Measurements from ENCODE around the gene NEU1.
"Not testable (repeated sequence)": the region's sequence is repeated elsewhere in the genome, so short reads cannot be mapped to it uniquely, and the experiment has no call there.

NEU1 gene

DNA sequence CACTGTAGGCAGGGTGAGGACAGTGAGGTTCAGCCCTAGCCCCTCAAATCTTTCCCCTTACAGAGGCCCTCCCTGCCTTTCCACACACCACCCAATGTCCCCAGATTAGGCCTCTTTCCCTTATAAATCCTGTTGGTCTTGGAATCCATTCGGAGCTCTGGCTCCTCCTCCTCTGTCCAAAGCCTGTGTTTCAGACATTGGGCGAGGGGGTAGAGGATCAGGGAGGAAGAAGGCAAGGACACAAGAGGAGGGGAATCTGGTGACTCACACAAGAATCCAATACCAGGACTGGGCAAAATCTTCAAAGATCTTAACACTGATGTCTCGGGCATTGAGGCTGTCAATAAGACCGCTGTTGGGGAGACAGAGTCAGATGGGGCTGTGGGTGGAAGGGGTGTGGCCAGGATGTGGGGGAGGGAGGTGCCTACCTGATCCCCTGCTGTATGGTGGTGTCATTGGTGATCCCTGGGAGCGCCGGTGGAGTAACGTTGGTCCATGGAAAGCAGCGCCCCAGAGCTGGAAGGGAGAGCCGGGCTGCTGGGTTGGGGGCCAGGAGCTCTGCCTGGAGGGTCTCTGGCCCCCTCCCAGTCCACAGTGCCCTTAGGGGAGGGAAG, 8.5 kb upstream of the NEU1 start:
- DNase-seq = no peak

DNA sequence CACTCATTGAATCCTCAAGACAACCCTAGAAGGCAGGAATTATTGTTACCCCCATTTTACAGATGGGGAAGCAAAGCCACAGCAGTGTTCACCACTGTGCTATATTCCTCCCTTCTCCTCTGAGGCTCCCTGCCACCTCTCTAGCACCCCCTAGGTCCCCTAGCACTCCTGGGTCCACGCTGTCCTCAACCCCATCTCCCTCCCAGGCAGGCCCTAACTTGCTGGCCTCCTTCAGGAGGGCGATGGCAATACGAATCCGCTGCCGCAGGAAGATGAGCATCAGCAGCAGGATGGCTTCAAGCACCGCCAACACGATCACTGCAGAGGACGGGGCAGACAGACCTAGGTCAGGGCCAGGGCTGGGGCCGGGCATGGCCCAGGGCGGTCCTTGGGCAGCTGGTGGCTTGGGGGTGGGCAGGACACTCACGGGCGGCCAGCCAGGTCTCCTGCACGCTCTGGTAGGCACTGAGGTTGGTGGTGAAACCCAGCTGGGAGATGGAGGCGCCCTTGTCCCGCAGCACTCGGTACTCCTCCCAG, 7.8 kb upstream of the NEU1 start:
- no peak for DNase-seq

DNA sequence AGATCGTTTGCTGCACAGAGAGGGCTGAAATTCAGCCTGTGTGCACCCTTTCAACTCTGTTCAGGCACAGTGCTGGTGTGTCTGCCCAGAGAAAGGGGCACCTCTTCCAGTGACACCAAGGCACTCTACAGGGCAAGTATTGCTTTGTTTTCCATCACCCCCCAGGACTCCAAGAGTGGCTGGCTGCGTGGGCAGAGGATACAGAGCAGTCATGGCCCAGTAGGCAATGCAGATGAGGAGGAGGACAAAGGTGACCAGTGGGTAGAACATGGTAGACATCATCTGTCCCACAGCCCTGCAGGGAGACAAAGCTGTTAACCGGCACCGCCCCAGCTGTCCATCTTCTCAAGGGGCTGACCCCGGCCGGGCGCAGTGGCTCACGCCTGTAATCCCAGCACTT, 6.7 kb upstream of the NEU1 start:
- no peak for DNase-seq

DNA sequence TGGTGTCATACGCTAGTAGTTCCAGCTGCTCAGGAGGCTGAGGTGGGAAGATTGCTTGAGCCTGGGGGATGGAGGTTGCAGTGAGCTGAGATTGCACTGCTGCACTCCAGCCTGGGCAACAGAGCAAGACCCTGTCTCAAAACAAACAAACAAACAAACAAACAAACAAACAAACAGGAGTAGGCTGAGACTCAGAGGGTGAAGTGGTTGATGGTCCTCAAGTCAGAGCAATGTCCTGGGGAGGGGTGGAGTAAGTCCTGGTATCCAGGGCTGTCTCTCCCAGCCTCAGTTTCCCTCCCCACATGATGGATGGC, 6.0 kb upstream of the NEU1 start:
- not testable (repeated sequence) for DNase-seq

DNA sequence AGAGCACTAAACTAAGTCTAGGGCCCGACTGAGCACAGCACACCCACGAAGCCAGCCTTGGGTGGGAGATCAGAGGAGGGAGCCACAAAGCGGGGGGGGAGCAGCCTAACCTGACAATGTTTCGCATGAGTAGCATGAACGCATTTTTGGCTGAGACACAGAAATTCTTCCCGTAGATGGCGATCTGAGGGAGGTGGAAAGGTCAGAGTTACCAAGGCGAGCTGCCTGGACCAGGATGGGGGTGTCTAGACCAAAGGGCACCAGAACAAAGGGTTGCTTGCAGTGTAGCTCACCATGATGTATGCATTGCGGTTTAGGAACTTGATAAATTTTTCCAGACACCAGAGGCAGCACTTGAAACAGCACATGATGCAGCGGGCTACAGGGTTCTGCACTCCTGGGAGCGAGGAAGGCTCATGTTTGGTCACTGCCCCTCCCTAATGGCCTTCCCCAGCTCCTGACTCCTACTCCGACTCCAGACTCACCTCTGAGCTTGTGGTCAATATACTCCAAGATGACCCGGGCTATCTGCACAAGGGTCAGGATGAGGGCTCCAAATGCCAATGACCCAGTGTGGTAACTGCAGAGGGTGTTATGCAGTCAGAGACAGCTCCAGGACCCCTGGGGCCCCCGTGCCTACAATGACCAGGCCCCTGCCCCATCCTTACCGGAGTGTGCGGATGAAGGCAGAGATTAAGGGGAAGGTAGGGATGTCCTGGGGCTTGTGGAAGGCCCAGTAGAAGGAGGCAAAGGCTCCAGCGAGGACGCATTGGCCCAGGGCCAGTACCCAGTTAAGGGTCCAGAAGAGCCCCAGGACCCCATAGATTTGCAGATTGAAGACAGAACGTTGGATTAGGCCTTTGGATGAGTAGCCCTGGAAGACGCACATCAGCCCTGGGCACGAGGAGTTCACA, 2.8 kb upstream of the NEU1 start:
- DNase-seq = no peak

DNA sequence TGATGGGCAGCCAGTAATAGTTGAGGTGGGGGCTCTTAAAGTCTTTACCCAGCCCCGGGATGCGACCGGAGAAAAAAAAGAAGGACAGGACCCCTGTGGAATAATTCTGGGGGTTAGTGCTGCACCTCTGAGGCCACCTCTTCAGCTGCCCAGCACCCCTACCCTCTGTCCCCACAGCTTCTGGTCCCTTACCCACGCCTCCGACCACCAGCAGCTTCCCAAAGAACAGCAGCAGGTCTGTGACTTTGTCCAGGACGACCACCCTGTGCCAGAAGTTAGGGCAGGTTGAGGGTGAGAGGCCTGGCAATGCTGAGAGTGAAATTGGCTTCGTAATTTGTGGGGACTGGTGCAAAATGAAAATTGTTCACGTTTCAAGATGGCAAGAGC, 2.2 kb upstream of the NEU1 start:
- no peak for DNase-seq

DNA sequence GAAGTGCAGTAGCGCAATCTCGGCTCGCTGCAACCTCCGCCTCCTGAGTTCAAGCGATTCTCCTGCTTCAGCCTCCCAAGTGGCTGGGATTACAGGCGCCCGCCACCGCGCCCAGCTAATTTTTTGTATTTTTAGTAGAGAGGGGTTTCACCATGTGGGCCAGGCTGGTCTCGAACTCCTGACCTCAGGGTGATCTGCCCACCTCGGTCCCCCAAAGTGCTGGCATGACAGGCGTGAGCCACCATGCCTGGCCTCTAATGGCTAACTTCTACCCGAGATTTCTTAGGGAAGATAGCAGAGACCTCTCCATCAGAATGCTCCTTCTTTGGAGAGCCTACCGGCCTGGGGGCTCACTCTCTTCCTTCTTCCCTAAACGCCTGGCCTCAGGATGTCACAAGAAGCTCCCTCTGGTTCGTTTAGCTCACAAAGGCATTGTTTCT, 1.5 kb upstream of the NEU1 start:
- not testable (repeated sequence) for DNase-seq

DNA sequence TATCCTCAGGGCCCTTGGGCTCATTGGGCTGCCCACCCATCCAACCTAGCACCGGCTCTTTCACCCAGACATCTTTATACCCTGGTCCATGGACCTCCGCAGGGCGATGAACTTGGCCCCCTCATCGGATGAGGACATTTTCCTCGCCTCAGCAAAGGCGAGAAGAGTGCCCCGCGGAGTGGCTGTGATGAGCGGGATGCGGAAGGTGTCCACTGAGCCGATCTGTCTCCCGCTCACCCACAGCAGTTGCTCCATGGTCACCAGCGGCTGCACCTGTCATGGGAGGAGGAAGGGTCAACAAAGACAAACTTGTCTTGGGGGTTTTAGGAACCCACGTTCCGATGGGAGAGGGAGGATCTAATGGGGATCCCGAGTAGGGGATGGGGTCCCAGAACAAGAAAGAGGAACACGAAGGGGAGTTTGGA, 690 bp downstream of the NEU1 start:
- DNase-seq = no peak

DNA sequence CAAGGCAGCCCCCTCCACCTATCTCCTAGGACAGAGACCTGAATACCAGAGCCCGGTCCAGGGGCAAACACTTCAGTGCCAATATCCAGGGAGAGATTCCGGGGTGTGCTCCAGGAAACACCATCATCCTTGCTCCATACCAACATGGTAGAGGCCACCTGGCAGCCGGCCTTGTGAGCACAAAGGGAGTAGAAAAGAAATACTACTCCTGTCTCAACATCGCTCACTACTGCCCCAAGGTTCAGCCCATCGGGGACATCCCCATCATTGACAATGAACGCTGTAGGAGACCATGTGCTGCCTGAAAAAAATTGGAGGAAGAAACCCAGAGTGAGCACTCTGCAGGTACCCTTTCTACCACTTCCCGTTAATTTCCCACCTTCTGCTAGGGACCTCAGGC, 1.5 kb downstream of the NEU1 start:
- DNase-seq = no peak

DNA sequence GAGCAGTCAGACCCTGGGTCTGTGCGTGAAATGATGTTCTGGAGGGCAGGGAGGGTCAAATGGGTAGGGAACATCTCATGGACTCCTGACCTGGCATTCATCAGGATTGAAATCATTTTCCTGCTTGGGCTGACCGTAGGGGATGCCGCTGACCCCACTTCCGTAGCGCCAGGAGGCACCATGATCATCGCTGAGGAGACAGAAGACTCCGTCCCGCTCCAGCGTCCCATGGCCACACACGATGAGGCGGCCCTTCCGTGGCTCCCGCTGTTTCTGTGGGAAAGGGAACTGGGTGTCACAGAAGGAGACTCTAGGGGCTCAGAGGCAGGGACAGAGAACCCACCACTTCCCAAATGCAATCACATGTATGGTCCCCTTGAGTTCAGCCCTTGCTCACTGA, 2.3 kb downstream of the NEU1 start:
- no peak for DNase-seq

DNA sequence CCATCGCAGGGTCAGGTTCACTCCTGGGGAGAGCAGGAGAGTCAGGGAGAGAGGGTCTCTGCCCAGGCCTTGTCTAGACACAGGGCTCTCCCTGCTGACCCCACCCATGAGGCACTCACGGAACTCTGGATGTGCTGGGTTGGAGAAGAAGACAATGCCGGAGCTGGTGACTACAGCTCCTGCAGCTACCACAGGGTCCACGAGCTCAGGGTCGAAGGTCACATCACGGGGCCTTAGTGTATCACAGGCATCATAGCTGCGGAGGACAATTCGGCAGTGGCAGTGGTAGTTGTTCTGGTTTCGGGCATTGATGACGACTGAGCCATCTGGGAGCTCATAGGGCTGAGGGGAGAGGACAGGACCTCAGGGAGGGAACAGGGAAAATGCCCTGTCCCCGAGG, 2.7 kb downstream of the NEU1 start:
- no peak for DNase-seq

DNA sequence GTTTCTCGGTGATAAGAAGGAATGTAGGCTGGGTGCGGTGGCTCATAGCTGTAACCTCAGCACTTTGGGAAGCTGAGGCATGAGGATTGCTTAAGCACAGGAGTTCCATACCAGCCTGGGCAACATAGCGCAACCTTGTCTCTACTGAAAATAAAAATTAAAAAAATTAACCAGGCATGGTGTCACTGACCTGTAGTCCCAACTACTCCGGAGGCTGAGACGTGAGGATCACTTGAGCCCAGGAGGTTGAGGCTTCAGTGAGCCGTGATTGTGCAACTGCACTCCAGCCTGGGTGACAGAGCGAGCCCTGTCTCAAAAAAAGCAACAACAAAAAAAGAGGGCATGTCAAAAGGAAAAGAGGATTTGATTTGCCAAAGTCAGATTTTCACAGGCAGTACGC, 3.9 kb downstream of the NEU1 start:
- DNase-seq = no peak

DNA sequence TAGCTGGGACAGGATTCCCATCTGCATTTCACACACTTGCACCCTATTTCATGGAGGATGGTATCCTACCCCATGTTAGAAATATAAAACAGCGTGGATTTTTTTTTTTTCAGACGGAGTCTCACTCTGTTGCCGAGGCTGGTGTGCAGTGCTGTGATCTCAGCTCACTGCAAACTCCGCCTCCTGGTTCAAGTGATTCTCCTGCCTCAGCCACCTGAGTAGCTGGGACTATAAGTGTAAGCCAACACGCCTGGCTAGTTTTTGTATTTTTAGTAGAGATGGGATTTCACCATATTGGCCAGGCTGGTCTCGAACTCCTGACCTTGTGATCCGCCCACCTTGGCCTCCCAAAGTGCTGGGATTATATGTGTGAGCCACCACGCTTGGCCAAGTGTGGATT, 4.8 kb downstream of the NEU1 start:
- not testable (repeated sequence) for DNase-seq

DNA sequence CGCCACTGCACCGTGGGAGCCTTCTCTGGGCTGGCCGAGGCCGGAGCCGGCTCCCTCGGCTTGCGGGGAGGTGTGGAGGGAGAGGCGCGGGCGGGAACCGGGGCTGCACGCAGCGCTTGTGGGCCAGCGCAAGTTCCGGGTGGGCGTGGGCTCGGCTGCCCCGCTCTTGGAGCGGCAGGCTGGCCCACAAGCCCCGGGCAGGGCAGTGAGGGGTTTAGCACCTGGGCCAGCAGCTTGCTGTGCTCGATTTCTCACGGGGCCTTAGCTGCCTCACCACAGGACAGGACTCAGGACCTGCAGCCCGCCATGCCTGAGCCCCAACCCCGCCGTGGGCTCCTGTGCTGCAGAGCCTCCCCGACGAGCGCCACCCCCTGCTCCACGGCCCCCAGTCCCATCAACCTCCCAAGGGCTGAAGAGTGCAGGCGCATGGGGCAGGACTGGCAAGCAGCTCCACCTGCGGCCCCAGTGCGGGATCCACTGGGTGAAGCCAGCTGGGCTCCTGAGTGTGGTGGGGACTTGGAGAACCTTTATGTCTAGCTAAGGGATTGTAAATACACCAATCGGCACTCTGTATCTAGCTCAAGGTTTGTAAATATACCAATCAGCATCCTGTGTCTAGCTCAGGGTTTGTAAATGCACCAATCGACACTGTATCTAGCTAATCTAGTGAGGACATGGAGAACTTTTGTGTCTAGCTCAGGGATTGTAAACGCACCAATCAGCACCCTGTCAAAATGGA, 10.5 kb downstream of the NEU1 start:
- DNase-seq = not testable (repeated sequence)

DNA sequence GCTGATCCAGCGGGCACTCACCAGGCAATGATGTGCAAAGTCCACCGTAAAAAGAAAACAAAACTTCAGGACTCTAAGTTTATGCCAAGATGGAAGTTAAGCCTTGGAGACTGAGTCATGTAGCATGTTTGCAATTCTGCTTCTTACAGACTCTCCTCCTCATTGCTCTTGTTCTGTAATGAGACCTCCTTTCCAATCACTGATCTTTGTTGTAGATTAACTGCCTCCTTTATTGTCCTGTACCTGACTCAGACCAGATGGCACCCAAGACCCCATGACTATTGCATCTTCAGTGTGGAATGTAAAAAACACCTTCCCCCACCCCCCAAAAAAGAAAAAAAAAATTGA, 11.2 kb downstream of the NEU1 start:
- no peak for DNase-seq

DNA sequence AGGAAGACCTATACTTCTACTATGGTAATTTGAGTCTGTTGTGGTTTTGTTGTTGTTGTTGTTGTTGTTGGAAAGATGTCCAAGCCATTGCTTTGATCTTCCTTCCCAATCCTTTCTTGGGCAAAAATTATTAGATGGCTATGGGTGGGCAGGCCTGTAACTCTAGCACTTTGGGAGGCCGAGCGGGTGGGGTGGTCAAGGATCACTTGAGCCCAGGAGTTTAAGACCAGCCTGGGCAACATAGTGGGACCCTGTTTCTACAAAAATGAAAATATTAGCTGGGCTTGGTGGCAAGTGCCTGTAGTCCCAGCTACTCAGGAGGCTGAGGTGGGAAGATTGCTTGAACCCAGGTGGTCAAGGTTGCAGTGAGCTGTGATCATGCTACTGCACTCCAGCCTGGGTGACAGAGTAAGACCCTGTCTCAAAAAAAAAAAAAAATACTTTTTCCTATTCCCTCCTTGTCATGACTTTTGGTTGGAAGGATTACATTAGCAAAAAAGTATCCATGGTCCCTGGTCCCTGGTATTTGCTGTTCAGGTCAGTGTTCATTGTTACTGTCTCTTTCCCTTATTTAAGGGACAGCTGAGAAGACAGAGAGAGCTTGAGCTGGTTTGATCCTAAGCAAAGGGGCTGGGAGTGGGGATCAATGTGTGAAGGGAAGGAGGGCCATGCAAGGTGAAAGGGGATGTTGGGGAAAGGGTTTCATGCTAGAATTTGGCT, 11.7 kb downstream of the NEU1 start:
- no peak for DNase-seq

DNA sequence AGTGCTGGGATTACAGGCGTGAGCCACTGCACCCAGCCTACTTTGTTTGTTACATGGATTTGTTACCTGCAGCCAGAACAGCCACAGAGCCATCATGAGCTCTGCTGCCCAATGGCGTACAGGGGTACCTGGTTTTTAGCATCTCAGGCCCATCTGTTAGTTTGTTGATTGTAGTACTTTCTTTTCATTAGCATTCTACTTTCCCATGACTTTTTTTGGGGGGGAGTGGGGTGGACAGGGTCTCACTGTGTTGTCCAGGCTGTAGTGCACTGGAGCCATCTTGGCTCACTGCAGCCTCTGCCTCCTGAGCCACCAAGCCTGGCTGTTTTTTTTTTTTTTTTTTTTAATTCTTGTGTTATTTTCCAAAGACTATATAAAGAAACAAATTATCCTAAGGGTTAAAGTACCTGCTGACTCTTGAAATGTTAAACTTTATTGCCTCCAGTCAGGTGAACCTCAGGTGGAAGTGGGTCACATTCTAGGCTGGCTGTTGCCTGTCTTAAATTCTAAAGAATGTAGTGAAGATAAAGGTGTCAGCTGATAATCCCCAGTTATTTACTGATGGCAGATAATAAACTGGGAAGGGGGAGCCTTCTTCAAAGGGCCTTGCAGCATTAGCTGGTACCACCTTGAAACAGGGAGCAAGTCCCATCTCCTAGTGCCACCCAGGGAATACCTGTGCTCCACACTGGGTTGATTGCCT, 15.2 kb downstream of the NEU1 start:
- no peak for DNase-seq

DNA sequence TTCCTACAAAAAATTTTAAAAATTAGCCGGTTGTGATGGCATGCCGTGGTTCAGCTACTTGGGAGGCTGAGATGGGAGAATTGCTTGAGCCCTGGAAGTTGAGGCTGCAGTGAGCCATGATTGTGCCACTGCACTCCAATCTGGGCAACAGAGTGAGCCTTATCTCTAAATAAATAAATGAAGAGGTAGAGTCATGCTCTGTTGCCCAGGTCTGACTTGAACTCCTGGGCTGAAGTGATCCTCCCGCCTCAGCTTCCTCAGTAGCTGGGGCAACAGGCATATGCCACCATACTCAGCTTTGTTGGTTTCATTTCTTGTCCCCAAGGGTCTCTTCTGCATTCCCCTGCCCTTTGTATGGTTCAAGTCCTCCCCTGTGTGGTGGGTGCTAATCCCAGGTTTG, 18.1 kb downstream of the NEU1 start:
- no peak for DNase-seq

DNA sequence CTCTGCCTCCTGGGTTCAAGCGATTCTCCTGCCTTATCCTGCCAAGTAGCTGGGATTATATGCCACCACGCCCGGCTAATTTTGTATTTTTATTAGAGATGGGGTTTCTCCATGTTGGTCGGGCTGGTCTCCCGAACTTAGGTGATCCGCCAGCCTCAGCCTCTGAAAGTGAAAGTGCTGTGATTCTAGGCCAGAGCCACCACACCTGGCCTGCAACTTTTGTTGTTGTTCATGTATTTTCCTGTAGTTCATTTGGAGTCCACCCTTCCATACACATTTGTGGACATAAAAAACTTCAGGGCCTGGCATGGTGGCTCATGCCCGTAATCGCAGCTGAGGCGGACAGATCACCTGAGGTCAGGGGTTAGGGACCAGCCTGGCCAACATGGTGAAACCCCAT, 20.6 kb downstream of the NEU1 start:
- DNase-seq = no peak

DNA sequence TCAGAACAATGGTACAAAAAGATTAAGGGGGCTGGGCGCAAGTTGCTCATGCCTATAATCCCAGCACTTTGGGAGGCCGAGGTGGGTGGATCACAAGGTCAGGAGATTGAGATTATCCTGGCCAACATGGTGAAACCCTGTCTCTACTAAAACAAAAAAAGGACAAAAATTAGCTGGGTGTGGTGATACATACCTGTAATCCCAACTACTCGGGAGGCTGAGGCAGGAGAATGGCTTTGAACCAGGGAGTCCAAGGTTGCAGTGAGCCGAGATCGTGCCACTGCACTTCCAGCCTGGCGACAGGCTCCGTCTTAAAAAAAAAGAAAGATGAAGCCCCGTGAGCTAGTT, 22.9 kb downstream of the NEU1 start:
- DNase-seq = not testable (repeated sequence)

DNA sequence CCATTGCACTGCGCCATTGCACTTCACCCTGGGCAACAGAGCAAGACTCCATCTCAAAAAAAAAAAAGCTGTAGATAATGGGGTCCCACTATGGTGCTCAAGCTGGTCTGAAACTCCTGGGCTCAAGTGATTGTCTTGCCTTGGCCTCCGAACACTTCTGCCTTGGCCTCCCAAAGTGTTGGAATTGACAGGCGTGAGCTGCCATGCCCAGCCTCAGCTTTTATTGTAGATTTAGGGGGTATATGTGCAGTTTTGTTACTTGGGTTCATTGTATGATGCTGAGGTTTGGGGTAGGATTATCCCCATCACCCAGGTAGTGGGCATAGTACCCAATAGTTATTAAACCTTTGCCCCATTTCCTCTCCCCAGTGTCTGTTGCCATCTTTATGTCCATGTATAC, 23.7 kb downstream of the NEU1 start:
- no peak for DNase-seq

DNA sequence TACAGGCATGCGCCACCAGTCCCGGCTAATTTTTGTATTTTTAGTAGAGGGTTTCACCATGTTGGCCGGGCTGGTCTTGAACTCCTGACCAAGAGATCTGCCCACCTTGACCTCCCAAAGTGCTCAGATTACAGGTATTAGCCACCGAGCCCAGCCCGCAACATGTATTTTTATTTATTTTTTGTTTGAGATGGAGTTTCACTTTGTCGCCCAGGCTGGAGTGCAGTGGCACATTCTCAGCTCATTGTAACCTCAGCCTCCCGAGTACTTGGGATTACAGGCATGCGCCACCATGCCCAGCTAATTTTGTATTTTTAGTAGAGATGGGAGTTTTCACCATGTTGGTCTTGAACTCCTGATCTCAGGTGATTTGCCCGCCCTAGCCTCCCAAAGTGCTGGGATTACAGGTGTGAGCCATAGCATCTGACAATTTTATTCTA, 24.5 kb downstream of the NEU1 start:
- not testable (repeated sequence) for DNase-seq
